ENCODE results near the gene CFB.
"Not testable (repeated sequence)": the region's sequence is repeated elsewhere in the genome, so short reads cannot be mapped to it uniquely, and the experiment has no call there.

Gene CFB

GRCh38 chr6:31932137-31932536 lies 13.8 kb upstream of the CFB start:
- not testable (repeated sequence) for H3K4me1 ChIP-seq (ENCODE audit: control insufficient read depth, insufficient read depth, low read length); H3K9me3 ChIP-seq (ENCODE audit: control insufficient read depth, insufficient read depth, low read length); H3K36me3 ChIP-seq (ENCODE audit: control insufficient read depth, insufficient read depth, low read length); H3K27ac ChIP-seq (ENCODE audit: low read length); H3K27me3 ChIP-seq (ENCODE audit: control insufficient read depth, insufficient read depth, low read length); DNase-seq (ENCODE audit: low read depth, low spot score); H3K4me3 ChIP-seq (ENCODE audit: low read length)
- no CpG with 5 or more reads among the region's 32 CpGs for WGBS (ENCODE audit: insufficient coverage, insufficient read length)

GRCh38 chr6:31933537-31933936 lies 12.4 kb upstream of the CFB start:
- no CpG with 5 or more reads among the region's 19 CpGs for WGBS (ENCODE audit: insufficient coverage, insufficient read length)

GRCh38 chr6:31935021-31935420 lies 10.9 kb upstream of the CFB start:
- DNase-seq (ENCODE audit: low read depth, low spot score), result no peak
- WGBS (ENCODE audit: insufficient coverage, insufficient read length), result no CpG with 5 or more reads among the region's 3 CpGs
- H3K27me3 ChIP-seq (ENCODE audit: control insufficient read depth, insufficient read depth, low read length), result no peaks in the 10 kb centered on the region
- no peaks in the 10 kb centered on the region for H3K9me3 ChIP-seq (ENCODE audit: control insufficient read depth, insufficient read depth, low read length)
- no peak overlapping the region for H3K4me3 ChIP-seq (ENCODE audit: low read length)
- no peaks in the 10 kb centered on the region for H3K4me1 ChIP-seq (ENCODE audit: control insufficient read depth, insufficient read depth, low read length)
- no peak overlapping the region for H3K27ac ChIP-seq (ENCODE audit: low read length)
- H3K36me3 ChIP-seq (ENCODE audit: control insufficient read depth, insufficient read depth, low read length), result no peaks in the 10 kb centered on the region

More at GRCh38 chr6:31933537-31933936, 12.4 kb upstream of the CFB start:
- DNase-seq (ENCODE audit: low read depth, low spot score), result no peak
- H3K4me1 ChIP-seq (ENCODE audit: control insufficient read depth, insufficient read depth, low read length), result no peaks in the 10 kb centered on the region
- no peak overlapping the region for H3K27ac ChIP-seq (ENCODE audit: low read length)
- H3K27me3 ChIP-seq (ENCODE audit: control insufficient read depth, insufficient read depth, low read length), result no peaks in the 10 kb centered on the region
- no peaks in the 10 kb centered on the region for H3K9me3 ChIP-seq (ENCODE audit: control insufficient read depth, insufficient read depth, low read length)
- H3K36me3 ChIP-seq (ENCODE audit: control insufficient read depth, insufficient read depth, low read length), result no peaks in the 10 kb centered on the region
- H3K4me3 ChIP-seq (ENCODE audit: low read length), result no peak overlapping the region

- H3K27ac ChIP-seq (ENCODE audit: low read length), result no peak overlapping the region
- no peak for DNase-seq (ENCODE audit: low read depth, low spot score)
- H3K4me3 ChIP-seq (ENCODE audit: low read length), result no peak overlapping the region
- H3K9me3 ChIP-seq (ENCODE audit: control insufficient read depth, insufficient read depth, low read length), result no peaks in the 10 kb centered on the region
- no peaks in the 10 kb centered on the region for H3K36me3 ChIP-seq (ENCODE audit: control insufficient read depth, insufficient read depth, low read length)
- no peaks in the 10 kb centered on the region for H3K27me3 ChIP-seq (ENCODE audit: control insufficient read depth, insufficient read depth, low read length)
- peaks cover 2% of the 10 kb centered on the region; the same call in 1 of the 2 replicates for H3K4me1 ChIP-seq (ENCODE audit: control insufficient read depth, insufficient read depth, low read length)
- no CpG with 5 or more reads among the region's 9 CpGs for WGBS (ENCODE audit: insufficient coverage, insufficient read length)
Measured at GRCh38 chr6:31935823-31936222, 10.1 kb upstream of the CFB start.

GRCh38 chr6:31940256-31940664 lies 5.6 kb upstream of the CFB start:
- no peak overlapping the region for H3K27ac ChIP-seq (ENCODE audit: low read length)
- H3K9me3 ChIP-seq (ENCODE audit: control insufficient read depth, insufficient read depth, low read length), result no peaks in the 10 kb centered on the region
- no peak overlapping the region for H3K4me3 ChIP-seq (ENCODE audit: low read length)
- no peak for DNase-seq (ENCODE audit: low read depth, low spot score)
- peaks cover 2% of the 10 kb centered on the region; the same call in 1 of the 2 replicates for H3K4me1 ChIP-seq (ENCODE audit: control insufficient read depth, insufficient read depth, low read length)
- no peaks in the 10 kb centered on the region for H3K36me3 ChIP-seq (ENCODE audit: control insufficient read depth, insufficient read depth, low read length)
- WGBS (ENCODE audit: insufficient coverage, insufficient read length), result no CpG with 5 or more reads among the region's 6 CpGs
- no peaks in the 10 kb centered on the region for H3K27me3 ChIP-seq (ENCODE audit: control insufficient read depth, insufficient read depth, low read length)

GRCh38 chr6:31943742-31944141 lies 2.2 kb upstream of the CFB start:
- H3K4me1 ChIP-seq (ENCODE audit: control insufficient read depth, insufficient read depth, low read length), result peaks cover 2% of the 10 kb centered on the region; the same call in 1 of the 2 replicates
- WGBS (ENCODE audit: insufficient coverage, insufficient read length), result no CpG with 5 or more reads among the region's 3 CpGs
- no peak for DNase-seq (ENCODE audit: low read depth, low spot score)
- H3K27me3 ChIP-seq (ENCODE audit: control insufficient read depth, insufficient read depth, low read length), result no peaks in the 10 kb centered on the region
- H3K36me3 ChIP-seq (ENCODE audit: control insufficient read depth, insufficient read depth, low read length), result no peaks in the 10 kb centered on the region
- no peak overlapping the region for H3K27ac ChIP-seq (ENCODE audit: low read length)
- no peak overlapping the region for H3K4me3 ChIP-seq (ENCODE audit: low read length)
- H3K9me3 ChIP-seq (ENCODE audit: control insufficient read depth, insufficient read depth, low read length), result no peaks in the 10 kb centered on the region

GRCh38 chr6:31945154-31945506 lies 765 bp upstream of the CFB start:
- Histone ChIP-seq H3K27me3 (ENCODE audit: control insufficient read depth, insufficient read depth, low read length) (no peaks in the 10 kb centered on the region), H3K4me3 (ENCODE audit: low read length) (no peak overlapping the region), H3K36me3 (ENCODE audit: control insufficient read depth, insufficient read depth, low read length) (no peaks in the 10 kb centered on the region), H3K27ac (ENCODE audit: low read length) (no peak overlapping the region), H3K4me1 (ENCODE audit: control insufficient read depth, insufficient read depth, low read length) (peaks cover 2% of the 10 kb centered on the region; the same call in 1 of the 2 replicates), H3K9me3 (ENCODE audit: control insufficient read depth, insufficient read depth, low read length) (no peaks in the 10 kb centered on the region)
- WGBS (ENCODE audit: insufficient coverage, insufficient read length), result no CpG with 5 or more reads among the region's 9 CpGs
- DNase-seq (ENCODE audit: low read depth, low spot score), result no peak

GRCh38 chr6:31946370-31946885 lies 533 bp downstream of the CFB start:
- Histone ChIP-seq H3K36me3 (ENCODE audit: control insufficient read depth, insufficient read depth, low read length) (peaks cover 3% of the 10 kb centered on the region; the same call in 1 of the 2 replicates), H3K27me3 (ENCODE audit: control insufficient read depth, insufficient read depth, low read length) (no peaks in the 10 kb centered on the region), H3K27ac (ENCODE audit: low read length) (no peak overlapping the region), H3K9me3 (ENCODE audit: control insufficient read depth, insufficient read depth, low read length) (no peaks in the 10 kb centered on the region), H3K4me3 (ENCODE audit: low read length) (no peak overlapping the region), H3K4me1 (ENCODE audit: control insufficient read depth, insufficient read depth, low read length) (no peaks in the 10 kb centered on the region)
- WGBS (ENCODE audit: insufficient coverage, insufficient read length), result no CpG with 5 or more reads among the region's 11 CpGs
- DNase-seq (ENCODE audit: low read depth, low spot score), result no peak

GRCh38 chr6:31947070-31947675 lies 1.3 kb downstream of the CFB start:
- peaks cover 9% of the 10 kb centered on the region; the same call in 1 of the 2 replicates for H3K36me3 ChIP-seq (ENCODE audit: control insufficient read depth, insufficient read depth, low read length)
- no peak overlapping the region for H3K4me3 ChIP-seq (ENCODE audit: low read length)
- no peaks in the 10 kb centered on the region for H3K9me3 ChIP-seq (ENCODE audit: control insufficient read depth, insufficient read depth, low read length)
- no peak for DNase-seq (ENCODE audit: low read depth, low spot score)
- no CpG with 5 or more reads among the region's 24 CpGs for WGBS (ENCODE audit: insufficient coverage, insufficient read length)
- H3K4me1 ChIP-seq (ENCODE audit: control insufficient read depth, insufficient read depth, low read length), result no peaks in the 10 kb centered on the region
- no peak overlapping the region for H3K27ac ChIP-seq (ENCODE audit: low read length)
- H3K27me3 ChIP-seq (ENCODE audit: control insufficient read depth, insufficient read depth, low read length), result no peaks in the 10 kb centered on the region

- no CpG with 5 or more reads among the region's 4 CpGs for WGBS (ENCODE audit: insufficient coverage, insufficient read length)
- DNase-seq (ENCODE audit: low read depth, low spot score), result no peak
- Histone ChIP-seq H3K4me3 (ENCODE audit: low read length) (no peak overlapping the region), H3K27me3 (ENCODE audit: control insufficient read depth, insufficient read depth, low read length) (no peaks in the 10 kb centered on the region), H3K4me1 (ENCODE audit: control insufficient read depth, insufficient read depth, low read length) (no peaks in the 10 kb centered on the region), H3K27ac (ENCODE audit: low read length) (no peak overlapping the region), H3K36me3 (ENCODE audit: control insufficient read depth, insufficient read depth, low read length) (peaks cover 11% of the 10 kb centered on the region), H3K9me3 (ENCODE audit: control insufficient read depth, insufficient read depth, low read length) (no peaks in the 10 kb centered on the region)
Measured at GRCh38 chr6:31947864-31948263, 2.0 kb downstream of the CFB start.

GRCh38 chr6:31948306-31948705 lies 2.4 kb downstream of the CFB start:
- Histone ChIP-seq H3K36me3 (ENCODE audit: control insufficient read depth, insufficient read depth, low read length) (peaks cover 14% of the 10 kb centered on the region), H3K27me3 (ENCODE audit: control insufficient read depth, insufficient read depth, low read length) (no peaks in the 10 kb centered on the region), H3K4me1 (ENCODE audit: control insufficient read depth, insufficient read depth, low read length) (no peaks in the 10 kb centered on the region), H3K27ac (ENCODE audit: low read length) (no peak overlapping the region), H3K4me3 (ENCODE audit: low read length) (no peak overlapping the region), H3K9me3 (ENCODE audit: control insufficient read depth, insufficient read depth, low read length) (no peaks in the 10 kb centered on the region)
- no peak for DNase-seq (ENCODE audit: low read depth, low spot score)
- WGBS (ENCODE audit: insufficient coverage, insufficient read length), result no CpG with 5 or more reads among the region's 5 CpGs
